Measurements from ENCODE around the gene SFTPD.
"Not testable (repeated sequence)": the region's sequence is repeated elsewhere in the genome, so short reads cannot be mapped to it uniquely, and the experiment has no call there.

The SFTPD gene

DNA sequence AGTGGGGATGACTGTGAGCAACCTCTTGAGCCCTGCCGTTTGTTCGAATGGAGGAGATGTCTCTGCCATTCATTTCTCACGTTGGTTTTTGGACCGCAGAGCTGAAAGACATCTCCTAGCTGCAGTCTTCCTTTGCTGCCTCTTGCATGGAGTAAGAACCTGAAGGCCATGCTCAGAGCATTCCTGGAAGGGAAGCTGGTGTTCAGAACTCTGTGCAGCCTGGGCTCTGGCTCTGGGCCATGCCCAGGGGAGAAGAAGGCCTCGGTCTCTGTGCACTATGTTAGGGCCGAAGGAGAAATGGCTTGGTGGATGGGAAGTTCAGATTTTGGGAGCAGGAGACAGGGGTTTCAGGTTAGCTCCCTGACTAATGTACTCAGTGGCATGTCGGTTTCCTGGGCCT lies 22.9 kb downstream of the SFTPD start:
- H3K4me3 ChIP-seq (ENCODE audit: control insufficient read depth, low read depth, low read length) = no peak overlapping the region
- TF ChIP-seq, protein P1, sequence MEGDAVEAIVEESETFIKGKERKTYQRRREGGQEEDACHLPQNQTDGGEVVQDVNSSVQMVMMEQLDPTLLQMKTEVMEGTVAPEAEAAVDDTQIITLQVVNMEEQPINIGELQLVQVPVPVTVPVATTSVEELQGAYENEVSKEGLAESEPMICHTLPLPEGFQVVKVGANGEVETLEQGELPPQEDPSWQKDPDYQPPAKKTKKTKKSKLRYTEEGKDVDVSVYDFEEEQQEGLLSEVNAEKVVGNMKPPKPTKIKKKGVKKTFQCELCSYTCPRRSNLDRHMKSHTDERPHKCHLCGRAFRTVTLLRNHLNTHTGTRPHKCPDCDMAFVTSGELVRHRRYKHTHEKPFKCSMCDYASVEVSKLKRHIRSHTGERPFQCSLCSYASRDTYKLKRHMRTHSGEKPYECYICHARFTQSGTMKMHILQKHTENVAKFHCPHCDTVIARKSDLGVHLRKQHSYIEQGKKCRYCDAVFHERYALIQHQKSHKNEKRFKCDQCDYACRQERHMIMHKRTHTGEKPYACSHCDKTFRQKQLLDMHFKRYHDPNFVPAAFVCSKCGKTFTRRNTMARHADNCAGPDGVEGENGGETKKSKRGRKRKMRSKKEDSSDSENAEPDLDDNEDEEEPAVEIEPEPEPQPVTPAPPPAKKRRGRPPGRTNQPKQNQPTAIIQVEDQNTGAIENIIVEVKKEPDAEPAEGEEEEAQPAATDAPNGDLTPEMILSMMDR (IDR thresholded peaks at IDR 0.05; ENCODE audit: control insufficient read depth, insufficient read depth, low read depth, low read length, missing control alignments) = no peak
- no peak for DNase-seq (ENCODE audit: low read depth)

DNA sequence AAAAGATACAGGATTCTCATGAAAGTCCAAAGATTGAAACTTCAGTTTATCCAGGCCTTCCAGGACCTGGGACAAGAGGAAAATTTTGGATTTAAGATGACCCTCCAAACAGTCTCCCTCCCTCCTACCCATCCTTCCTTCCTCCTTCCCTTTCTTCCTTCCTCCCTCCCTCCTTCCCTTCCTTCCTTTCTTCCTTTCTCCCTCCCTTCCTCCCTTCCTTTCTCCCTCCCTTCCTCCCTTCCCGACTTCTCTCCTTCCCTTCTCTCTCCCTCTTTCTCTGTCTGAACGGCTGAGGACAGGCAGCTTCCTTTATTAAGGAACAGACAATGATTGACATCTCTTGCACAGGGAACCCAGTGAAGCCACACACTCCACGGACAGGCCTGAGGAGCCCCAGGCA lies 23.3 kb downstream of the SFTPD start:
- no peak overlapping the region for H3K4me3 ChIP-seq (ENCODE audit: control insufficient read depth, low read depth, low read length)
- TF ChIP-seq, protein P1 (IDR thresholded peaks at IDR 0.05; ENCODE audit: control insufficient read depth, insufficient read depth, low read depth, low read length, missing control alignments) = no peak
- DNase-seq (ENCODE audit: low read depth) = no peak

DNA sequence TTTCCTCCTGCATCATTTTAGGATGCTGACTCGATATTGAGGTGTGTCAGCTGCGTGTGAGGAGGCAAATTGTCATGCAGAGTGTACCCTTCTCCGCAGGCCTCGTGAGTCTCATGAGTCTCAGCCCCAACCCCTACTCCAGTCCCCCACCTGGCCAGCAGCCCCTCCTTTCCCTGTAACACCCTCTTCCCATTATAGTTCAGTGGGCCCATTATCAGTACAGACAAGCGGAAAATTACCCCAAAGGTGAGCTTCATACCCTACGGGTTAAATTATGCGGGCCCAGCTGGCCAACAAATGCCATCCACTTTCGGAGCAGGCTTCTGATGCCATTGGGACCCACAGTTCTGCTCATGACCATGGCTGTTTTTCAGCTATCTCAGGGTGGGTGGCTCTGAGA lies 25.2 kb downstream of the SFTPD start:
- TF ChIP-seq, protein P1 (IDR thresholded peaks at IDR 0.05; ENCODE audit: control insufficient read depth, insufficient read depth, low read depth, low read length, missing control alignments) = no peak

DNA sequence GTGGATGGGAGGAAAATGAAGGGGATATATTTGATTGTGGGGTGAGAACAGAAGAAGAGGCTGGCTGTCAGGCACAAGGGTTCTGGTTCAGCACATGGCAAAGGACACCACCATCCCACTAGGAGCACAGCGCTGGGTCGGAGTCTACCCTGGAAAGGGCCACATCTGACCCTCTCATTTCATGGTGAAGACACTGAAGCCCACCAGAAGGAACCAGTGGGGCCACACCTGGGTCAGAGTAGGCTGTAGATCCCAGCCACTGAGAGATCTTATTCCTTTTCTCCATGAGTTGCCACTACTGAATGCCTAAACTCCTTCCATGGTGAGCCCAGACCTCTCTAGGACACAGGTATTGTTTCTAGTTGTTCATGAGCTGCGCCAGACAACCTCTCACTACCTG lies 25.8 kb downstream of the SFTPD start:
- H3K4me3 ChIP-seq (ENCODE audit: control insufficient read depth, low read depth, low read length) = no peak overlapping the region
- TF ChIP-seq, protein P1 (IDR thresholded peaks at IDR 0.05; ENCODE audit: control insufficient read depth, insufficient read depth, low read depth, low read length, missing control alignments) = no peak
- no peak for DNase-seq (ENCODE audit: low read depth)

More for the DNA sequence above, 25.2 kb downstream of the SFTPD start:
- no peak for DNase-seq (ENCODE audit: low read depth)
- no peak overlapping the region for H3K4me3 ChIP-seq (ENCODE audit: control insufficient read depth, low read depth, low read length)

DNA sequence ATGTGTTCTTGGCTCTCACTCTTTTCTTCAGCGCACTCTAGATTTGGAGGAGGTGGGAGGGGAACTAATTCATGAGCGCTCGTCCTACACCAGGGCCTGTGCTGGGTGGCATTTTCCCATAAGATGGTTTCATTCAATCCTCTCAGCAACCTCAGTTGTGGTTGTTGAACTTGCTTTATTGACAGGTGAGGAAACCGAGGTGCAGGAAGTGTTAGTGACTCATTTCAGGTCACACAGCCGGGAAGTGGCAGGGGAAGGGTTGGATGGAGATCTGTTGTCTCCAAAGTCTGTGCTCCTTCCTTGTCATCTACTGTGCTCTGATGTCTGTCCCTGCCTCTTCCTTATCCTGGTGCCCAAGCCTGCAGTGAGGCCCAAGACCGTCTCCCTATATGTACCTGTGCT lies 26.9 kb downstream of the SFTPD start:
- not testable (repeated sequence) for DNase-seq (ENCODE audit: low read depth); H3K4me3 ChIP-seq (ENCODE audit: control insufficient read depth, low read depth, low read length)

DNA sequence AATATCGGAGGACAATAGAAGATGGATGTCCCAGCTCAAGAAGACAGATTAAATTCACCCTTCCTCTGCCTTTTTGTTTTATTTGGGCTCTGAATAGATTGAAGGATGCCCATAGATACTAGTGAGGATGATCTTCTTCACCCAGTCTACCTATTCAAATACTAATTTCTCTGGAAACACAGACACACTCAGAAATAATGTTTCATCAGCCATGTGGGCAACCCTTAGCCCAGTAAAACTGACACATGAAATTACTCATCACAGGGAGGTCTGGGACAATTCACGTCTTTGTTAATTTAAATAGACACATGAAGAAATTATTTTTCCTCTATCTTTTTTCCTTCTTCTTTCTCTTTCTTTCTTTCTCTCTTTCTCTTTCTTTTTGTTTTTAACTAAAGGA lies 33.1 kb downstream of the SFTPD start:
- H3K4me3 ChIP-seq (ENCODE audit: control insufficient read depth, low read depth, low read length); DNase-seq (ENCODE audit: low read depth): not testable (repeated sequence)

DNA sequence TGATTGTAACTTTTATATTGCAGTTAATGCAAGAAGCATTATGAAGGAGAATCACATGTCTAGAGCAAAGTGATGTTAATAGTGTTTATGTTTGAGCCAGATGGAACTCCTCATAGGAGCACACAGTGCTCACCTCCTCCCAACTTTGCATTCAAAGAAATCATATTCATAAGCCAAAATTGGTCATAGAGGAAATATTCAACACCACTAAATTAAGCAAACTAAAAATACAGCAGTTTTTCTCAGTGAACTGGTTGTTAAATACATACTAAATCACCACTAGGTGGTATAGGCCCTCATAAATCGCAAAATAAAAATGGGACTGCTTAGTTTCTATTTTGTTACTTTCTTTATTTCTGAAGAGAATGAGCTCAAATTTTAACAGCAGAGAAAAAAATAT lies 34.4 kb downstream of the SFTPD start:
- DNase-seq (ENCODE audit: low read depth); H3K4me3 ChIP-seq (ENCODE audit: control insufficient read depth, low read depth, low read length): not testable (repeated sequence)

DNA sequence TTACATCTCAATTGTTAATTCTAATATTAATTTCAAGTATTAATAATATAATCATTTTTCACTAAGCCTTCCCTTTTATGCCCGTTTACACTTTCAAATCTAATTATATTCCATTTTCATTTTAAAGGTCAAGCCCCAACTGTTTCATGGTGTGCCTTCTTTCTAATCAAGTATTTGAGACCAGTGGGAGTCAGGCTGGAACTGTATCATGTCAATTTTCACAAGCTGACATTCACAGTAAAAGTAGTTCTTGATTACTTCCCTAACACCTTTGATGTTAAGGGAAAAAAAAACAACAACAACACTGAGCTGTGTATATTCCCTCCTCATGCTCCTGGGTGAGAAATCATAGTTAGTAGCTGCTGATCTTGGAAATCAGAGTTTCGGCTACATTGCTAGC lies 38.1 kb downstream of the SFTPD start:
- TF ChIP-seq, protein P1 (IDR thresholded peaks at IDR 0.05; ENCODE audit: control insufficient read depth, insufficient read depth, low read depth, low read length, missing control alignments) = no peak
- no peak for DNase-seq (ENCODE audit: low read depth)
- no peak overlapping the region for H3K4me3 ChIP-seq (ENCODE audit: control insufficient read depth, low read depth, low read length)
